Measurements from ENCODE around the gene POC5. TPM values are rescaled to one million over a fixed set of nuclear protein-coding genes. Genes with fewer than 3 reads are reported as not detected.
A peak's percentile ranks its signal among the peaks of the same experiment; 100 is the strongest.

POC5 gene
- total RNA-seq, 1 donor from 2014 or later: 10.7 TPM

DNA sequence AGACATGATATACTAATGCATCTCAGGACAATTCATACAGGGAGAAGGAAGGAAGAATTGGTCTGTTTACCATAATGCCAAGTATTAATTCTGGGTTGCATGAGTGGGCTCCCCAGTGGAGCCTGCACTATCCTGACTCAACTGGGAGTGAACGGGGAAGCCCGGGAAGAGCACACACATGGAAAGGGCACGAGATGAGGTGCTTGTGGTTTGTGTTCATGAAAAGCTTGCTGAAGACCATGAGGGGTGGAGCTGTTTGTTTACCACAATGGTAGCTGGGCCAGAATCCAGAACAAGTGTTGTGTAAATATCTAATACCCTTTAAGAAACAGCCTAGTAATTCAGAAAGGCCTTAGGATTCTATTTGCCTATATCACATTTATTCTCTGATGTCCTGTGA lies 44.6 kb downstream of the POC5 start:
- H3K9me3 ChIP-seq: no peaks in the 10 kb centered on the region

DNA sequence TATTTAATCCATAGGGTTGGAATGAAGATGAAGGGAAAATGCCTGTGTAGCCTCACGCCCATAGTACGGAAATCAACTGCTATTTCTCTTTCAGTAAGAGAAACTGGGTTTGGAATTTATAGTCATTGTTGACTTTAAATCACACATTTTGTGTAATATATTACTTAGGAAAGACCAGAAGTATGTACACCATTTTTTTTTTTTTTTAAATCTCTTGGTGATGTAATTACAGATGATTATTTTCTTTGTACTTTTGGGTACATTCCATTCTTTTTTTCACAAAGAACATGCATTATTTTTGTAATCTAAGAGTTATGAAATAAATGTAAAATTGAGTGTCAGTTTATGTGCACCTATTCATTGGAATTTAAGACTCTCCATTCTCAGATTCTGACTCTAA lies 45.7 kb downstream of the POC5 start:
- TF ChIP-seq, protein P1, sequence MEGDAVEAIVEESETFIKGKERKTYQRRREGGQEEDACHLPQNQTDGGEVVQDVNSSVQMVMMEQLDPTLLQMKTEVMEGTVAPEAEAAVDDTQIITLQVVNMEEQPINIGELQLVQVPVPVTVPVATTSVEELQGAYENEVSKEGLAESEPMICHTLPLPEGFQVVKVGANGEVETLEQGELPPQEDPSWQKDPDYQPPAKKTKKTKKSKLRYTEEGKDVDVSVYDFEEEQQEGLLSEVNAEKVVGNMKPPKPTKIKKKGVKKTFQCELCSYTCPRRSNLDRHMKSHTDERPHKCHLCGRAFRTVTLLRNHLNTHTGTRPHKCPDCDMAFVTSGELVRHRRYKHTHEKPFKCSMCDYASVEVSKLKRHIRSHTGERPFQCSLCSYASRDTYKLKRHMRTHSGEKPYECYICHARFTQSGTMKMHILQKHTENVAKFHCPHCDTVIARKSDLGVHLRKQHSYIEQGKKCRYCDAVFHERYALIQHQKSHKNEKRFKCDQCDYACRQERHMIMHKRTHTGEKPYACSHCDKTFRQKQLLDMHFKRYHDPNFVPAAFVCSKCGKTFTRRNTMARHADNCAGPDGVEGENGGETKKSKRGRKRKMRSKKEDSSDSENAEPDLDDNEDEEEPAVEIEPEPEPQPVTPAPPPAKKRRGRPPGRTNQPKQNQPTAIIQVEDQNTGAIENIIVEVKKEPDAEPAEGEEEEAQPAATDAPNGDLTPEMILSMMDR (IDR thresholded peaks at IDR 0.05): no peak
- H3K4me1 ChIP-seq: no peaks in the 10 kb centered on the region
- H3K4me3 ChIP-seq: no peak overlapping the region
- DNase-seq: no peak
- intact Hi-C loops (cut with DNase I): no loop called here
- no peak for ATAC-seq
- no peak overlapping the region for H3K27ac ChIP-seq
- peaks cover 11% of the 10 kb centered on the region for H3K36me3 ChIP-seq
- no peaks in the 10 kb centered on the region for H3K27me3 ChIP-seq (ENCODE audit: low read depth)
- no peaks in the 10 kb centered on the region for H3K9me3 ChIP-seq

More for the DNA sequence above, 44.6 kb downstream of the POC5 start:
- TF ChIP-seq, protein P1 (IDR thresholded peaks at IDR 0.05): no peak
- DNase-seq (no peak), ATAC-seq (no peak)
- no peaks in the 10 kb centered on the region for H3K27me3 ChIP-seq (ENCODE audit: low read depth)
- H3K4me3 ChIP-seq: no peak overlapping the region
- H3K36me3 ChIP-seq: peaks cover 11% of the 10 kb centered on the region
- intact Hi-C loops (cut with DNase I): no loop called here
- H3K27ac ChIP-seq: no peak overlapping the region
- no peaks in the 10 kb centered on the region for H3K4me1 ChIP-seq

DNA sequence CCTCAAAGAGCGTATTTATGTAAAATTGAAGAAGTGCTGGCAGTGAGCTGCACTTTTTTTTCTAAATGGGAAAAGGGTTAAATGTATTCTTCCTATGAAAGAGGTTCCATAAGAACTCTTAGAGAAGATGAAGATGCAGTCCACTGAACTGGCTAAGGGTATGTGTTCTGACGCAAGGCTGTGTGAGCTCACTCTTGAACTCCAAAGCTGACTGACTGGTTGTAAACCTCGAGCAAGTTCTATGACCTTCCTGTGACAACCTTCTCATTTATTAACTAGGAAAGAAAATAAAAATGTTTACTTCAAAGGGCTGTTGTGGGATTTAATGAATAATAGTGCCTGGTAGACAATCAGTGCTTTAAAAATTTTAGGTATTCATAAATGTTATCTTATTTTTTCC lies 46.7 kb downstream of the POC5 start:
- Histone ChIP-seq H3K9me3 (no peaks in the 10 kb centered on the region), H3K36me3 (peaks cover 11% of the 10 kb centered on the region), H3K27ac (no peak overlapping the region), H3K27me3 (ENCODE audit: low read depth) (no peaks in the 10 kb centered on the region), H3K4me1 (no peaks in the 10 kb centered on the region), H3K4me3 (no peak overlapping the region)
- no peak for ATAC-seq
- TF ChIP-seq, protein P1 (IDR thresholded peaks at IDR 0.05): no peak
- intact Hi-C loops (cut with DNase I): no loop called here
- no peak for DNase-seq

DNA sequence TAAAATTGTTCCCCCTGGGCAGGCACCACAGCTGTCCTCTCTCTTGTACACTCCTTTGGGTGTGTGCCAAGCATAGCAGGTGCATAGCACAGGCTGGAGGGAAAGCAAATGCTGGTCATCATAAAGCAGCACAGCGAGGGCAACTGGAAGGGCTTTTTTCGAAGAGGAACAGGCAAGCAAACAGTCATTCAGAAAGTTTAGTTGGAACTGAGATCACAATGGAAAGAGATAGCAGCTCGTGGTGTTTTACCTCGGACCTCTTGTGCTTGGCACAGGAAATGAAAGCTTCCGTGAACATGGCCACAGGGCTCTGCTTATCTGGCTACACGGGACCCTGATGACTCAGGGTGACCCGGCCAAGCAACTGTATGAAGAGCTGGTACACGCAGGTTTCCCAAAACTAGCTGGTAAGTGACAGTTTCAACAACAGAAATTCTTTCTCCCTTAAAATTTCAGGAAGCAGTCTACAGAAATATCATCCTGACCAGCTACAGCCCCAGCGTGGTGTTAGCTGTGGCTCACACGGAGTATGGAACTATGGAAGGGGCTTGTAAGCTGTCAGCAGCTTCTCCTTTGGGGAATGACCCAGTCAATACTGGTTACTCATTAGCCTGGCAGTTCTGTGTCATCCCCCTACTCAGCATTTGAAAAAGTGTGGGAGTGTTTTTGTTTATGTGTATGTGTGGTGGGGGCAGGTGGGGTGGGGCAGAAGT lies 48.1 kb downstream of the POC5 start:
- no peaks in the 10 kb centered on the region for H3K27me3 ChIP-seq (ENCODE audit: low read depth)
- TF ChIP-seq, protein P1 (IDR thresholded peaks at IDR 0.05): no peak
- H3K9me3 ChIP-seq: no peaks in the 10 kb centered on the region
- peak overlapping the region; percentile 4 for H3K4me3 ChIP-seq
- no peaks in the 10 kb centered on the region for H3K4me1 ChIP-seq
- no peak overlapping the region for H3K27ac ChIP-seq
- ATAC-seq: peak; percentile 67 to 93
- H3K36me3 ChIP-seq: no peaks in the 10 kb centered on the region
- no peak for DNase-seq
- intact Hi-C loops (cut with DNase I): no loop called here

DNA sequence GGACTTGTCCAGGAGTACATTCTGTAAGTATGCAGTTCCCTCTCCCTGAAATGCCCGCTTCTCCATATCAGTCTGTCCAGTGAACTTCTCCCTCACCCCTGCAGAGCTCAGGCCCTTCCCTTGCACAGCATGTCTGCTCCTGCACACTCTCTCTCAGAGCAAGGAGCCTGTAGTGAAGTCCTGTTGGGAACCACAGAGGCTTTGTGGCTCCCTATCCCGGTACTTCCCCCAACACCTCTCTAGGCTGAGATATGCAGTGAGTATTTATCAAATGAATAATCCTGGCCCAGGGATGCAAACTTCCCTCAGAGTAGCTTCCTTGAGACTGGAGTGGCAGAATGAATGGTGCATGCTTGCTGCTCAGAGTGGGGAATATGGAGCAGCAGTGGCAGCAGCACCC lies 48.8 kb downstream of the POC5 start:
- Histone ChIP-seq H3K9me3 (no peaks in the 10 kb centered on the region), H3K27ac (no peak overlapping the region), H3K4me3 (no peak overlapping the region), H3K4me1 (no peaks in the 10 kb centered on the region), H3K36me3 (no peaks in the 10 kb centered on the region), H3K27me3 (ENCODE audit: low read depth) (no peaks in the 10 kb centered on the region)
- TF ChIP-seq, protein P1 (IDR thresholded peaks at IDR 0.05): no peak
- intact Hi-C loops (cut with DNase I): no loop called here
- no peak for DNase-seq
- ATAC-seq: peak; percentile 40 to 49
